ENCODE data around the gene SP3. TPM values are rescaled to one million over a fixed set of nuclear protein-coding genes. Genes with fewer than 3 reads are reported as not detected.

SP3 gene
- total RNA-seq, 4 donors from 2014 or later: 41.9 to 101 (median 81.6) TPM

GRCh38 chr2:173962583-173963110, 2.5 kb downstream of the SP3 start:
- Histone ChIP-seq H3K9me3 (no peaks in the 10 kb centered on the region), H3K27me3 (no peaks in the 10 kb centered on the region), H3K4me1 (peaks cover 17 to 68% (median 46%) of the 10 kb centered on the region in 4 donors), H3K27ac (peak overlapping the region; percentile 97 to 100 (median 98)), H3K36me3 (no peaks in the 10 kb centered on the region), H3K4me3 (peak overlapping the region; percentile 46 to 99 (median 82))
- TF ChIP-seq POLR2AphosphoS5 (IDR thresholded peaks at IDR 0.05) (no peak), POLR2A (IDR thresholded peaks at IDR 0.05) (no peak), CTCF (IDR thresholded peaks at IDR 0.05) (no peak), EP300 (IDR thresholded peaks at IDR 0.05; ENCODE audit: low read depth) (no peak)
- intact Hi-C loops (cut with DNase I; ENCODE audit: low total_unique reads) (no loop called here), in situ Hi-C loops (cut with MboI; ENCODE audit: low pct_ligation_motif_present in 1 of 4, low pct_unique_long_range_greater_than_20kb in 1 of 4, low sequenced_read_pairs in 3 of 4) (no loop called here)
- no peak for DNase-seq
- 3 to 10% methylated on average over 4 of the region's 4 CpGs for WGBS, 2 donors (ENCODE audit: low coverage in 1 of 2)

GRCh38 chr2:173962031-173962430, 3.1 kb downstream of the SP3 start:
- no peaks in the 10 kb centered on the region for H3K27me3 ChIP-seq
- in situ Hi-C loops (cut with MboI; ENCODE audit: low pct_ligation_motif_present in 1 of 4, low pct_unique_long_range_greater_than_20kb in 1 of 4, low sequenced_read_pairs in 3 of 4) (no loop called here), intact Hi-C loops (cut with DNase I; ENCODE audit: low total_unique reads) (no loop called here)
- peak overlapping the region; percentile 97 to 100 (median 98) for H3K27ac ChIP-seq
- WGBS, 2 donors (ENCODE audit: low coverage in 1 of 2): 42% methylated on average over 1 of the region's 1 CpG
- H3K4me3 ChIP-seq: peak overlapping the region in 3 of 4 donors; percentile 70 to 99 (median 93)
- H3K4me1 ChIP-seq: peaks cover 22 to 70% (median 52%) of the 10 kb centered on the region in 4 donors
- no peaks in the 10 kb centered on the region for H3K9me3 ChIP-seq
- DNase-seq: no peak
- TF ChIP-seq POLR2AphosphoS5 (IDR thresholded peaks at IDR 0.05) (no peak), POLR2A (IDR thresholded peaks at IDR 0.05) (no peak), CTCF (IDR thresholded peaks at IDR 0.05) (no peak), EP300 (IDR thresholded peaks at IDR 0.05; ENCODE audit: low read depth) (no peak)
- no peaks in the 10 kb centered on the region for H3K36me3 ChIP-seq

- Histone ChIP-seq H3K9me3 (no peaks in the 10 kb centered on the region), H3K27ac (peak overlapping the region; percentile 97 to 100 (median 98)), H3K27me3 (no peaks in the 10 kb centered on the region), H3K4me1 (peaks cover 27 to 70% (median 54%) of the 10 kb centered on the region in 4 donors), H3K36me3 (no peaks in the 10 kb centered on the region), H3K4me3 (peak overlapping the region in 2 of 4 donors; percentile 93 to 99)
- WGBS, 2 donors (ENCODE audit: low coverage in 1 of 2): 44 to 63% methylated on average over 1 of the region's 1 CpG
- intact Hi-C loops (cut with DNase I; ENCODE audit: low total_unique reads) (no loop called here), in situ Hi-C loops (cut with MboI; ENCODE audit: low pct_ligation_motif_present in 1 of 4, low pct_unique_long_range_greater_than_20kb in 1 of 4, low sequenced_read_pairs in 3 of 4) (no loop called here)
- TF ChIP-seq POLR2AphosphoS5 (IDR thresholded peaks at IDR 0.05) (no peak), EP300 (IDR thresholded peaks at IDR 0.05; ENCODE audit: low read depth) (no peak), POLR2A (IDR thresholded peaks at IDR 0.05) (no peak), CTCF (IDR thresholded peaks at IDR 0.05) (no peak)
- no peak for DNase-seq
These were observed 3.8 kb downstream of the SP3 start for GRCh38 chr2:173961346-173961705.

GRCh38 chr2:173959909-173960308, 5.3 kb downstream of the SP3 start:
- no peak overlapping the region for H3K4me3 ChIP-seq
- WGBS, 2 donors (ENCODE audit: low coverage in 1 of 2): 79 to 87% methylated on average over 6 to 7 of the region's 7 CpGs
- intact Hi-C loops (cut with DNase I; ENCODE audit: low total_unique reads): no loop called here

More at GRCh38 chr2:173959909-173960308, 5.3 kb downstream of the SP3 start:
- no peak for TF ChIP-seq POLR2AphosphoS5 (IDR thresholded peaks at IDR 0.05)
- no peak for TF ChIP-seq POLR2A (IDR thresholded peaks at IDR 0.05)
- no peak for TF ChIP-seq EP300 (IDR thresholded peaks at IDR 0.05; ENCODE audit: low read depth)
- no peak for TF ChIP-seq CTCF (IDR thresholded peaks at IDR 0.05)
- Histone ChIP-seq H3K27ac (peak overlapping the region; percentile 97 to 100 (median 98)), H3K36me3 (peaks cover 0 to 10% (median 5%) of the 10 kb centered on the region in 4 donors), H3K4me1 (peaks cover 33 to 78% (median 61%) of the 10 kb centered on the region in 4 donors), H3K27me3 (no peaks in the 10 kb centered on the region), H3K9me3 (no peaks in the 10 kb centered on the region)
- DNase-seq: no peak
- in situ Hi-C loops (cut with MboI; ENCODE audit: low pct_ligation_motif_present in 1 of 4, low pct_unique_long_range_greater_than_20kb in 1 of 4, low sequenced_read_pairs in 3 of 4): no loop called here

Data from transverse colon (tissue), 4 donors.